Right lobe of liver (tissue), 6 donors: ENCODE results near the gene WDFY1. TPM values are rescaled to one million over a fixed set of nuclear protein-coding genes. Genes with fewer than 3 reads are reported as not detected.

Experiments used
- ATAC-seq, 4 donors: fragments of 200-7000 bp; cut with Tn5 transposase; one replicate each; pipeline ENCODE4 v1.9.1; 2020; ENCODE audit warnings: mild to moderate bottlenecking in 4 of 4, moderate library complexity in 4 of 4
- DNase-seq, 3 donors: peaks; one replicate each; pipeline ENCODE4 v3.0.0-alpha.2; 2020
- H3K27ac ChIP-seq, 3 donors: fragments of 200-600 bp; one replicate each; pipeline ENCODE4 v1.8.0; 2022
- H3K27me3 ChIP-seq, 2 donors: fragments of 200-600 bp; one replicate each; pipeline ENCODE4 v1.8.0; 2022
- H3K36me3 ChIP-seq, 4 donors: fragments of 200-600 bp; sonication (generic) in 1 of 4; one replicate each; pipeline versions ENCODE4 v1.5.1 to v1.8.0; 2017 to 2022; ENCODE audit warnings: control low read depth in 1 of 4
- H3K4me1 ChIP-seq, 4 donors: fragments of 200-600 bp; sonication (generic) in 1 of 4; one replicate each; pipeline versions ENCODE4 v1.5.1 to v1.8.0; 2017 to 2022; ENCODE audit warnings: control low read depth in 1 of 4
- H3K4me3 ChIP-seq, 3 donors: fragments of 200-600 bp; one replicate each; pipeline ENCODE4 v1.8.0; 2022
- H3K9me3 ChIP-seq, 4 donors: fragments of 200-600 bp; sonication (generic) in 1 of 4; one replicate each; pipeline versions ENCODE4 v1.5.1 to v1.8.0; 2017 to 2022; ENCODE audit warnings: control low read depth in 1 of 4
- POLR2A ChIP-seq: fragments of 450-650 bp; IDR thresholded peaks from one replicate; pipeline ENCODE4 v1.6.1; 2017; ENCODE audit warnings: antibody characterized with exemption, mild to moderate bottlenecking
- WGBS: methylation state at CpG from one replicate; pipeline ENCODE4 v1.1.6; 2018; ENCODE audit warnings: low coverage, low lambda C conversion rate; ENCODE audit not compliant: insufficient coverage; ENCODE audit errors: missing lambda C conversion rate; 5-methylcytosine and 5-hydroxymethylcytosine counted together
- intact Hi-C, 2 donors: fragments of 100-400 bp; cut with DNase I; formaldehyde crosslinking; loops; one replicate each; pipeline versions ENCODE4 v1.11.2 to v1.14.1; 2022
- total RNA-seq, 6 experiments: library from RNA; depleted of rRNA in 2 of 6; stranded (reverse); fragments of >200 nt in 2 of 6; fragmentation: NEBNext Ultra II Directional in 3 of 6; extraction: Animal tissue kit (Norgen Biotek cat#: 25700) in 3 of 6; gene quantifications; one replicate each; pipeline versions ENCODE4 v1.1.0 to v1.2.4, GENCODE V29; 2016 to 2023
- TF ChIP-seq, protein P1 (sequence below), 4 donors: fragments of 200-600 bp in 3 of 4; fragments of 450-650 bp in 1 of 4; IDR thresholded peaks; one replicate each; pipeline versions ENCODE4 v1.5.1 to v1.8.0; 2016 to 2022; ENCODE audit warnings: antibody characterized with exemption in 4 of 4, mild to moderate bottlenecking in 2 of 4
- donor health status: DM: no; HTN: yes; CAD: no.
- donor health status: DM: no; HTN: no; CAD: no.
- donor health status: DM: no; HTN: no; CAD: no.
- donor health status: DM: no; HTN: yes; CAD: no.
- donor health status: DM: no; HTN: yes; CAD: no.

Gene WDFY1
- total RNA-seq, 6 experiments from 2014 or later: 19.7 to 28.0 (median 21.4) TPM

DNA sequence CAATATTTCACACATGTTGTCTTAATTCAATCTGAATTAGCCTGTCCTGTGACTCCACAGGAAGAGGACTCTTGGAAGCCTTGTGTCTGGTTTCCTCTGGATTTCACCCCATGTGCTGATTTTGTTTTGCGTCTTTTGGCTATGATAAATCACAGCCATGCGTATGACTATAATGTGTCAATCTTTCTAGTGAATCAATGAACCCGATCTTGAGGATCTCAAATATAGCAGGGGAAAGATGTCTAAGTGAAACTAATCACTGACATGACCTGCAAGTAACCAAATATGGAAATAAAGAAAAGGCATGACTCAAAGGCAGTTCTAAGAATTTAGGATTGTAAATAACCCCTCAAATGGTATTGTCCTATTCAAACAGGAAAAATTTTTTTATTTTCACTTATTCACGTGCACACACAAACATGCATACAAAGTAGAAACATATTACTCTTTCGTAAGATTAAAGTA is 8.2 kb downstream of the WDFY1 start:
- H3K9me3 ChIP-seq: no peaks in the 10 kb centered on the region
- 39% methylated on average over 5 of the region's 5 CpGs for WGBS
- peak in 2 of 4 donors; percentile 17 to 45 for ATAC-seq
- no peak overlapping the region for H3K4me3 ChIP-seq
- no peaks in the 10 kb centered on the region for H3K36me3 ChIP-seq
- H3K4me1 ChIP-seq: peaks cover 0 to 34% (median 10%) of the 10 kb centered on the region in 4 donors
- no peak overlapping the region for H3K27ac ChIP-seq
- TF ChIP-seq, protein P1, sequence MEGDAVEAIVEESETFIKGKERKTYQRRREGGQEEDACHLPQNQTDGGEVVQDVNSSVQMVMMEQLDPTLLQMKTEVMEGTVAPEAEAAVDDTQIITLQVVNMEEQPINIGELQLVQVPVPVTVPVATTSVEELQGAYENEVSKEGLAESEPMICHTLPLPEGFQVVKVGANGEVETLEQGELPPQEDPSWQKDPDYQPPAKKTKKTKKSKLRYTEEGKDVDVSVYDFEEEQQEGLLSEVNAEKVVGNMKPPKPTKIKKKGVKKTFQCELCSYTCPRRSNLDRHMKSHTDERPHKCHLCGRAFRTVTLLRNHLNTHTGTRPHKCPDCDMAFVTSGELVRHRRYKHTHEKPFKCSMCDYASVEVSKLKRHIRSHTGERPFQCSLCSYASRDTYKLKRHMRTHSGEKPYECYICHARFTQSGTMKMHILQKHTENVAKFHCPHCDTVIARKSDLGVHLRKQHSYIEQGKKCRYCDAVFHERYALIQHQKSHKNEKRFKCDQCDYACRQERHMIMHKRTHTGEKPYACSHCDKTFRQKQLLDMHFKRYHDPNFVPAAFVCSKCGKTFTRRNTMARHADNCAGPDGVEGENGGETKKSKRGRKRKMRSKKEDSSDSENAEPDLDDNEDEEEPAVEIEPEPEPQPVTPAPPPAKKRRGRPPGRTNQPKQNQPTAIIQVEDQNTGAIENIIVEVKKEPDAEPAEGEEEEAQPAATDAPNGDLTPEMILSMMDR (IDR thresholded peaks at IDR 0.05): no peak
- no peak for TF ChIP-seq POLR2A
- H3K27me3 ChIP-seq: no peaks in the 10 kb centered on the region
- intact Hi-C loops: no loop called here
- DNase-seq: no peak

- H3K27ac ChIP-seq: no peak overlapping the region
- DNase-seq: no peak
- ATAC-seq: no peak
These were observed 9.5 kb downstream of the WDFY1 start for GRCh38 chr2:223935459-223936125.

GRCh38 chr2:223934870-223935269 is 10.3 kb downstream of the WDFY1 start:
- 56% methylated on average over 5 of the region's 6 CpGs for WGBS
- ATAC-seq (no peak), DNase-seq (no peak)
- H3K36me3 ChIP-seq: no peaks in the 10 kb centered on the region
- TF ChIP-seq POLR2A: no peak
- TF ChIP-seq, protein P1 (IDR thresholded peaks at IDR 0.05): no peak
- H3K4me1 ChIP-seq: peaks cover 0 to 53% (median 19%) of the 10 kb centered on the region in 4 donors
- intact Hi-C loops: no loop called here
- no peak overlapping the region for H3K27ac ChIP-seq
- H3K4me3 ChIP-seq: no peak overlapping the region
- H3K9me3 ChIP-seq: no peaks in the 10 kb centered on the region
- H3K27me3 ChIP-seq: no peaks in the 10 kb centered on the region

More at GRCh38 chr2:223935459-223936125, 9.5 kb downstream of the WDFY1 start:
- Histone ChIP-seq H3K27me3 (no peaks in the 10 kb centered on the region), H3K4me1 (peaks cover 0 to 46% (median 16%) of the 10 kb centered on the region in 4 donors), H3K36me3 (no peaks in the 10 kb centered on the region), H3K4me3 (no peak overlapping the region), H3K9me3 (no peaks in the 10 kb centered on the region)
- intact Hi-C loops: no loop called here
- TF ChIP-seq, protein P1 (IDR thresholded peaks at IDR 0.05): no peak
- TF ChIP-seq POLR2A: no peak

DNA sequence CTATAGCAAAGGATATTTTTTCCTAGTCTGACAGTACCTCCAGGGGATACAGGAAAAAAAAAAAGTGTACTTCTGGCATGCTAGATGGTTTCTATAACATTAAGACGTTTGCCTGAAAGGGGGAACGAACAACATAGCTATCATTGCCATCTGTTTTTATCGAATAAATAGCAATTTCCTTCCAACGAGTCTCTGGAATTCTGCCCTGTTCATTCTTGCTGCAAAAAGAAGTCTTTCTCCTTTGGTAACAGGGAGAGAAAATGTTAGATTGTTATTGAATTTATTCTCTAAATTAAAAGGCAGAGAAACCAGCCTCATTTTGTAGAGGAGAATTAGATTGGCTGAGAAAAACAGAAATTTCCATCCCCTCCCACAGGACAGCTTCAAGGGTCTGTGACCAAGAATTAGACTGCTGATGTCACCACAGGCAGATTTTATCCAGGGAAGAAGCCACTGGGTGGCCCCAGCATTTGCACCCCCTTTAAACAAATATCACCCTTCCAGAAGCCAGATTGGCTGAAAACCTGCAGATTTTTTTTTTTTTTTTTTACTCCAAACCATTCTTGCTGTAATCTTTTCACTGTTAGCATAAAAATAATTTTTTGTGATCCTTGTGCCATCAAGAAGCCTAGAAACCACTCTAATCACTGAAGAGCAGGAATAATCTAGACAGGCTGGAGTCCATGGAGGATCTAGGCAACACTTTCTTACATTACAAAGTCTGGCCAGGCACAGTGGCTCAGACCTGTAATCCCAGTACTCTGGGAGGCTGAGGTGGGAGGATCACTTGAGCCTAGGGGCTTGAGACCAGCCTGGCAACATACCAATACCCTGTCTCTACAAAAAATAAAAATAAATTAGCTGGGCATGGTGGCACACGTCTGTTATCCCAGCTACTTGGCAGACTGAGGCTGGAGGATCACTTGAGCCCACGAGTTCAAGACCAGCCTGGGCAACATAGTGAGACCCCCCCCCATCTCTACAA is 12.0 kb downstream of the WDFY1 start:
- peak overlapping the region in 1 of 3 donors; percentile 35 for H3K27ac ChIP-seq
- ATAC-seq (no peak), DNase-seq (no peak)
- no peak overlapping the region for H3K4me3 ChIP-seq
- no peaks in the 10 kb centered on the region for H3K9me3 ChIP-seq
- peaks cover 0 to 64% (median 22%) of the 10 kb centered on the region in 4 donors for H3K4me1 ChIP-seq
- 28% methylated on average over 5 of the region's 6 CpGs for WGBS
- intact Hi-C loops: no loop called here
- no peak for TF ChIP-seq POLR2A
- H3K27me3 ChIP-seq: no peaks in the 10 kb centered on the region
- no peaks in the 10 kb centered on the region for H3K36me3 ChIP-seq
